HG03558 (cell line): ENCODE results near the gene MYO7B.
"Not testable (repeated sequence)": the region's sequence is repeated elsewhere in the genome, so short reads cannot be mapped to it uniquely, and the experiment has no call there.

ENCODE experiments used
- ATAC-seq: cut with Tn5 transposase; IDR thresholded peaks from one replicate; pipeline ENCODE4 v1.9.1; 2021; ENCODE audit warnings: moderate number of reproducible peaks; ENCODE audit not compliant: unreplicated experiment; ENCODE audit errors: extremely low read depth

The MYO7B gene

GRCh38 chr2:127523269-127523939, 12.1 kb upstream of the MYO7B start:
- no peak for ATAC-seq

GRCh38 chr2:127524198-127524834, 11.2 kb upstream of the MYO7B start:
- ATAC-seq: not testable (repeated sequence)

GRCh38 chr2:127525691-127526131, 9.8 kb upstream of the MYO7B start:
- ATAC-seq: no peak

- ATAC-seq: peak; percentile 71
Observed at GRCh38 chr2:127526132-127527000, 9.1 kb upstream of the MYO7B start, which contains the start of gene IWS1. TSS of gene IWS1 (minus strand) at chr2:127526489. CDS start at chr2:127526208, 281 bp downstream.

GRCh38 chr2:127527001-127527804, 8.3 kb upstream of the MYO7B start:
- no peak for ATAC-seq

GRCh38 chr2:127528487-127528886, 7.0 kb upstream of the MYO7B start:
- ATAC-seq: no peak

GRCh38 chr2:127529416-127529815, 6.1 kb upstream of the MYO7B start:
- ATAC-seq: not testable (repeated sequence)

- no peak for ATAC-seq
Observed at GRCh38 chr2:127530245-127531140, 5.0 kb upstream of the MYO7B start.

GRCh38 chr2:127531221-127531648, 4.2 kb upstream of the MYO7B start:
- no peak for ATAC-seq

GRCh38 chr2:127532296-127532695, 3.2 kb upstream of the MYO7B start:
- ATAC-seq: no peak

- no peak for ATAC-seq
Observed at GRCh38 chr2:127535918-127536317, 435 bp downstream of the MYO7B start.

- no peak for ATAC-seq
Observed at GRCh38 chr2:127536707-127537541, 1.4 kb downstream of the MYO7B start.

GRCh38 chr2:127537644-127538043, 2.2 kb downstream of the MYO7B start:
- ATAC-seq: no peak

- no peak for ATAC-seq
Observed at GRCh38 chr2:127541809-127542208, 6.3 kb downstream of the MYO7B start.

GRCh38 chr2:127542231-127542630, 6.7 kb downstream of the MYO7B start:
- no peak for ATAC-seq

- ATAC-seq: not testable (repeated sequence)
Observed at GRCh38 chr2:127543013-127543501, 7.6 kb downstream of the MYO7B start.

- ATAC-seq: no peak
Observed at GRCh38 chr2:127545189-127545588, 9.7 kb downstream of the MYO7B start.

- no peak for ATAC-seq
Observed at GRCh38 chr2:127545796-127546195, 10.3 kb downstream of the MYO7B start.
